ENCODE data around the gene CD34. TPM values are rescaled to one million over a fixed set of nuclear protein-coding genes. Genes with fewer than 3 reads are reported as not detected.

The CD34 gene
- total RNA-seq, 6 experiments from 2014 or later: 0.31 to 0.60 (median 0.52) TPM

DNA sequence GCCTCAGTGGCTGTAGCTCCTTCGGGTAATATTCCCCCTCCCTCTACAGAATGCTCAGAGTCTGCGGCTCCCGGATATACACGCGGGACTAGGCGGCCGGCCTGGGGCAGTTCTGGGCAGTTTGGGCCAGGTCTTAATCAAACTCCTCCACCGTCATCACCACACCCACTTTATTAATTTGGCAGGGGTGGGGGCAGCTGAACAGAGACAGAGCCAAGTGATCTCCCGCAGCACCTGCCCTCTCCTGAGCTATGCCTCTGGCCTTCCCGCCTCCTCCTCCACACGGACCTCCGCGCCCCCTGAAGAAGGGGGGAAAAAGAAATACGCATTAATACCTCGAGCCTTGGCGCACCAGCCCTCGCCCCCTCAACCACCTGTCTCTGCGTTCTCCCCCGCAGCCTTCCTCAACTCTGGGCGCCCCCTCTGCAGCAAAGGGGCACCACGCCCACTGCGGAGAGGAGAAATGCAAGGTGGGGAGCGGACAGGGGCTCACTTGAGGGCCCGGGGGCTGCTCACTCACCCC is 42.6 kb downstream of the CD34 start:
- H3K27me3 Mint-ChIP-seq (ENCODE audit: insufficient read depth): peaks cover 13% of the 10 kb centered on the region

GRCh38 chr1:207867136-207868109 is 43.5 kb downstream of the CD34 start:
- Mint-ChIP-seq H3K4me1 (ENCODE audit: low read depth) (peaks cover 62% of the 10 kb centered on the region), H3K36me3 (ENCODE audit: low read depth) (peaks cover 41% of the 10 kb centered on the region), H3K27ac (peak overlapping the region; percentile 85), H3K9me3 (no peaks in the 10 kb centered on the region), H3K4me3 (peak overlapping the region; percentile 91), H3K27me3 (ENCODE audit: insufficient read depth) (peaks cover 10% of the 10 kb centered on the region)
- no peak for DNase-seq
- TF ChIP-seq CTCF (IDR thresholded peaks at IDR 0.05): no peak

More for the DNA sequence above, 42.6 kb downstream of the CD34 start:
- peak overlapping the region; percentile 85 for H3K27ac Mint-ChIP-seq
- peak; percentile 69 for DNase-seq
- peaks cover 32% of the 10 kb centered on the region for H3K36me3 Mint-ChIP-seq (ENCODE audit: low read depth)
- H3K4me3 Mint-ChIP-seq: peak overlapping the region; percentile 91
- no peaks in the 10 kb centered on the region for H3K9me3 Mint-ChIP-seq
- no peak for TF ChIP-seq CTCF (IDR thresholded peaks at IDR 0.05)
- peaks cover 54% of the 10 kb centered on the region for H3K4me1 Mint-ChIP-seq (ENCODE audit: low read depth)

GRCh38 chr1:207866471-207867135 is 44.3 kb downstream of the CD34 start:
- peak overlapping the region; percentile 85 for H3K27ac Mint-ChIP-seq
- H3K4me3 Mint-ChIP-seq: peak overlapping the region; percentile 91
- peaks cover 50% of the 10 kb centered on the region for H3K36me3 Mint-ChIP-seq (ENCODE audit: low read depth)
- peak; percentile 78 for DNase-seq
- TF ChIP-seq CTCF (IDR thresholded peaks at IDR 0.05): no peak
- peaks cover 71% of the 10 kb centered on the region for H3K4me1 Mint-ChIP-seq (ENCODE audit: low read depth)
- H3K27me3 Mint-ChIP-seq (ENCODE audit: insufficient read depth): peaks cover 10% of the 10 kb centered on the region
- H3K9me3 Mint-ChIP-seq: no peaks in the 10 kb centered on the region

DNA sequence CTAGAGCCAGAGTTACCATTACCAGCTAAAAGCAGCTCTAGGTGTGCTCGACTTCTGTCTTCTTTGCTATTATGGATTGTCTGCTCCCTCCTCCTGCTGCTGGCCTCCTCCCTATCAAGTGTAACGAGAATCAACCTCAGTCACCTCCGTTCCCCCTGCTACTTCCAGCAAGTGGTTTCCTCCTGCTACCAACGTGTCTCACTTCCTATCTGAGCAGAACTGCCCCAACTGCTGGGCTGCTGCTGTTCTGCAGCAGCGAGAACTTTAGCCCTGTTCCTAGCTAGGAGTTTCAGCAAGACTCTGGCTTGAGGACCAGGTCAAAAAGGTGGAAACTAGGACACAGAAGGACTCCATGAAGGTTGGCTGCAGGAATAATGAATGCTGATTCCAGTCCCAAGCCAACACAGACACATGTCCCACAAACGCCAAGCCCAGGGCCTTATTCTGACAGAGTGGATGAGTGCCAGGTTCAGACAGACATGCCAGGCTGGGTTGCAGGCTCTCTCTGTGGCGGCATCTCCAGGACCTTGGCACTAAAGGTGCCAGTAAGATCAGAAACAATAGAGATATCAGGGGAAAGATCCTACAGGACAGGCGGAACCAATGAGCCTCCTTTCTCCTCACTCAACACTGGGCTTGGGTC is 46.9 kb downstream of the CD34 start:
- TF ChIP-seq CTCF (IDR thresholded peaks at IDR 0.05): no peak
- no peak for DNase-seq
- H3K9me3 Mint-ChIP-seq: no peaks in the 10 kb centered on the region
- peaks cover 10% of the 10 kb centered on the region for H3K27me3 Mint-ChIP-seq (ENCODE audit: insufficient read depth)
- H3K27ac Mint-ChIP-seq: no peak overlapping the region; the same call in 1 of the 2 replicates
- H3K4me1 Mint-ChIP-seq (ENCODE audit: low read depth): peaks cover 63% of the 10 kb centered on the region
- H3K36me3 Mint-ChIP-seq (ENCODE audit: low read depth): peaks cover 51% of the 10 kb centered on the region
- H3K4me3 Mint-ChIP-seq: no peak overlapping the region

DNA sequence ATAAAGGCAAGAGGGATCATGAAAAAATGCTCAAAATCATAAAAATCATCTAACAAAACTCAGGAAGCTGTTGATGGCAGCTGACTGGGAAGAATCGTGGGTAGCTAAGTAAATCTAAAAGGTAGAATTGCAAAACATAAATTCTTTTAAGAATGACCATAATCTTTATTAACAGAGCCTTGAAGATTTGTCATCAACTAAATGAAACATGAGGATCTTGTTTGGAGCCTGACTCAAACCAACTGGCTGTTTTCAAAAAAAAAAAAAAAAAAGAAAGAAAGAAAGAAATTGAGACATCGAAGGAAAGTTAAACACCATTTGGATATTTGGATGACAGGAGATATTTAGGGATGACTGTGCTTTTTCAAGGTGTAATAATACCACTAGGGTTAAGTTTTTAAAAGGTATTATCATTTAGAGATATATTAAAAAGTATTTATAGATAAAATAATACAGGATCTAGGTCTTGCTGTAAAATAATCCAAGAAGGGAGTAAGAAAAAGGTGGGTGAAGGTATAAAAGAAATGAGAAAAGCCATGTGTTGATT is 48.6 kb downstream of the CD34 start:
- Mint-ChIP-seq H3K9me3 (no peaks in the 10 kb centered on the region), H3K27ac (peak overlapping the region; percentile 71), H3K4me1 (ENCODE audit: low read depth) (peaks cover 58% of the 10 kb centered on the region), H3K4me3 (peak overlapping the region; percentile 41; the same call in 1 of the 2 replicates), H3K27me3 (ENCODE audit: insufficient read depth) (peaks cover 6% of the 10 kb centered on the region), H3K36me3 (ENCODE audit: low read depth) (peaks cover 51% of the 10 kb centered on the region)
- no peak for TF ChIP-seq CTCF (IDR thresholded peaks at IDR 0.05)
- DNase-seq: peak; percentile 28
